Osteoblast (primary cell): ENCODE measurements around the gene CHRNA5. TPM values are rescaled to one million over a fixed set of nuclear protein-coding genes. Genes with fewer than 3 reads are reported as not detected.
A peak's percentile ranks its signal among the peaks of the same experiment; 100 is the strongest.

ENCODE experiments used
- DNase-seq: peaks from one replicate; pipeline ENCODE4 v3.0.0; 2011; ENCODE audit warnings: low spot score, mixed read lengths; ENCODE audit not compliant: insufficient read length; ENCODE audit errors: missing footprints
- H2AFZ ChIP-seq: 2 replicates; pipeline ENCODE4 v1.6.0; 2011; ENCODE audit warnings: mild to moderate bottlenecking, low read length
- H3K27ac ChIP-seq: 2 replicates; pipeline ENCODE4 v1.5.1; 2011; ENCODE audit warnings: mild to moderate bottlenecking, low read depth, low read length, moderate library complexity
- H3K27me3 ChIP-seq: 2 replicates; pipeline ENCODE4 v1.6.0; 2012; ENCODE audit warnings: mild to moderate bottlenecking, control low read depth, inconsistent platforms, low read length, moderate library complexity; ENCODE audit not compliant: insufficient read depth
- H3K36me3 ChIP-seq: 2 replicates; pipeline ENCODE4 v1.5.1; 2011; ENCODE audit warnings: mild to moderate bottlenecking, low read length, control low read depth, moderate library complexity; ENCODE audit not compliant: insufficient read depth
- H3K4me1 ChIP-seq: 2 replicates; pipeline ENCODE4 v1.5.1; 2011; ENCODE audit warnings: mild to moderate bottlenecking, low read length, control low read depth, moderate library complexity; ENCODE audit not compliant: insufficient read depth
- H3K4me2 ChIP-seq: 2 replicates; pipeline ENCODE4 v1.6.0; 2011; ENCODE audit warnings: mild to moderate bottlenecking, low read length; ENCODE audit not compliant: insufficient read depth
- H3K4me3 ChIP-seq: fragments of 200-600 bp; sonication (generic); 3 replicates; pipeline ENCODE4 v1.5.1; 2012; ENCODE audit warnings: mild to moderate bottlenecking, low read length, inconsistent platforms; ENCODE audit not compliant: insufficient read depth
- H3K79me2 ChIP-seq: 2 replicates; pipeline ENCODE4 v1.6.0; 2012; ENCODE audit warnings: mild to moderate bottlenecking, low read length, control low read depth, inconsistent platforms; ENCODE audit not compliant: insufficient read depth
- H3K9me3 ChIP-seq: 2 replicates; pipeline ENCODE4 v1.5.1; 2011; ENCODE audit warnings: low read depth, low read length, control low read depth
- H4K20me1 ChIP-seq: 2 replicates; pipeline ENCODE4 v1.6.0; 2012; ENCODE audit warnings: mild to moderate bottlenecking, low read length, control low read depth; ENCODE audit not compliant: insufficient read depth
- CTCF ChIP-seq: IDR thresholded peaks from 2 replicates; pipeline ENCODE4 v1.5.1; 2011; ENCODE audit warnings: mild to moderate bottlenecking, low read depth, low read length, moderate library complexity; ENCODE audit errors: extremely low read depth
- total RNA-seq: library from RNA; depleted of rRNA; stranded (reverse); fragments of >200 nt; gene quantifications from 2 replicates; pipeline ENCODE4 v1.2.3, GENCODE V29; 2012

Gene CHRNA5
- total RNA-seq, 1 donor: 0.36 TPM

GRCh38 chr15:78561490-78561889 is 3.8 kb upstream of the CHRNA5 start:
- Histone ChIP-seq H3K36me3 (no peaks in the 10 kb centered on the region), H3K4me2 (no peak overlapping the region), H3K4me1 (peaks cover 6% of the 10 kb centered on the region), H4K20me1 (no peaks in the 10 kb centered on the region), H3K27ac (no peak overlapping the region), H3K4me3 (no peak overlapping the region), H3K27me3 (peaks cover 16% of the 10 kb centered on the region), H3K79me2 (no peaks in the 10 kb centered on the region), H3K9me3 (no peaks in the 10 kb centered on the region), H2AFZ (no peak overlapping the region)
- no peak for TF ChIP-seq CTCF
- no peak for DNase-seq

GRCh38 chr15:78563092-78563491 is 2.2 kb upstream of the CHRNA5 start:
- H3K4me3 ChIP-seq: no peak overlapping the region
- H3K4me1 ChIP-seq: peaks cover 6% of the 10 kb centered on the region
- no peaks in the 10 kb centered on the region for H4K20me1 ChIP-seq
- no peak overlapping the region for H3K27ac ChIP-seq
- H3K36me3 ChIP-seq: no peaks in the 10 kb centered on the region
- DNase-seq: no peak
- no peak overlapping the region for H2AFZ ChIP-seq
- H3K9me3 ChIP-seq: no peaks in the 10 kb centered on the region
- H3K27me3 ChIP-seq: peaks cover 25% of the 10 kb centered on the region
- no peak overlapping the region for H3K4me2 ChIP-seq
- TF ChIP-seq CTCF: no peak
- H3K79me2 ChIP-seq: no peaks in the 10 kb centered on the region

DNA sequence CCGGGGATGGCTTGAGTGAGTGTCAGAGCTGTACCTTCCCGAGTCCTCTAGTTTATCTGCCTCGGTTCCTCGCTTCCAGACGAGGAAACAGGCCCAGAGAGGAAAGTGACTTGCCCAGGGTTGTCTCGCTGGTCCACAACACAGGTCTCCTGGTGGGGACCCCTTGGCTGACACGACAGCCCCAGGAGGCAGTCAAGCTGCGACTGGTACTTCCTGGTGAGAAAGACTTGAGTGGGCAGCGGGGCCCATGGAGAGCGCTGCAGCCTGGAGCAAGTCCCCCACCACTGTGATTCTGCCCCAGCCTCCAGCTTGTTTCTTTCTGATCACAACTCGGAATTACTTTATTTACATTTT is 600 bp upstream of the CHRNA5 start:
- no peaks in the 10 kb centered on the region for H3K79me2 ChIP-seq

More for the DNA sequence above, 600 bp upstream of the CHRNA5 start:
- Histone ChIP-seq H2AFZ (peak overlapping the region; percentile 51), H3K4me3 (peak overlapping the region; percentile 69), H3K4me2 (peak overlapping the region; percentile 86), H3K9me3 (no peaks in the 10 kb centered on the region), H3K27me3 (peaks cover 28% of the 10 kb centered on the region), H3K4me1 (peaks cover 6% of the 10 kb centered on the region), H3K27ac (no peak overlapping the region), H3K36me3 (no peaks in the 10 kb centered on the region), H4K20me1 (no peaks in the 10 kb centered on the region)
- no peak for TF ChIP-seq CTCF
- DNase-seq: no peak
